Activated CD4-positive, alpha-beta T cell treated with anti-CD3 and anti-CD28 coated beads, Interleukin-2, amount 10 ng/mL, durations not matched to agents 7 days and 5 days (primary cell): ENCODE results near the gene BRINP3. TPM values are rescaled to one million over a fixed set of nuclear protein-coding genes. Genes with fewer than 3 reads are reported as not detected.

Source experiments
- CTCF ChIA-PET: fragments of 350-600 bp; sonication (Branson Sonifier 250); formaldehyde crosslinking; loops from one replicate; lab custom pipeline; 2021; ENCODE audit warnings: antibody characterized with exemption; lab: Charles Lee
- POLR2A ChIA-PET: fragments of 350-600 bp; sonication (Branson Sonifier 250); formaldehyde crosslinking; loops from one replicate; lab custom pipeline; 2021; ENCODE audit warnings: antibody characterized with exemption; lab: Charles Lee
- DNase-seq: peaks from one replicate; pipeline ENCODE4 v3.0.0-alpha.2; 2020
- H3K27ac Mint-ChIP-seq: one replicate; pipeline ENCODE4 v1.8.0; 2021; ENCODE audit warnings: mild to moderate bottlenecking, moderate library complexity, mixed read lengths
- H3K27me3 Mint-ChIP-seq: one replicate; pipeline ENCODE4 v1.8.0; 2021; ENCODE audit warnings: mixed read lengths
- H3K36me3 Mint-ChIP-seq: one replicate; pipeline ENCODE4 v1.8.0; 2021; ENCODE audit warnings: low read depth, mixed read lengths
- H3K4me1 Mint-ChIP-seq: one replicate; pipeline ENCODE4 v1.8.0; 2021; ENCODE audit warnings: mixed read lengths
- H3K4me3 Mint-ChIP-seq: one replicate; pipeline ENCODE4 v1.8.0; 2021; ENCODE audit warnings: mild to moderate bottlenecking, moderate library complexity, mixed read lengths
- H3K9me3 Mint-ChIP-seq: one replicate; pipeline ENCODE4 v1.8.0; 2021; ENCODE audit warnings: mixed read lengths
- total RNA-seq, 2 experiments: library from RNA; stranded (reverse); gene quantifications; one replicate each; pipeline ENCODE4 v1.2.3, GENCODE V29; 2021

Gene BRINP3
- total RNA-seq, 2 experiments from 2014 or later, result not detected

- Mint-ChIP-seq H3K27me3 (no peaks in the 10 kb centered on the region), H3K36me3 (no peaks in the 10 kb centered on the region), H3K9me3 (no peaks in the 10 kb centered on the region), H3K4me3 (no peak overlapping the region), H3K27ac (no peak overlapping the region), H3K4me1 (no peaks in the 10 kb centered on the region)
- DNase-seq, result no peak
- ChIA-PET POLR2A (no interaction called here), CTCF (no interaction called here)
Measured at GRCh38 chr1:190274721-190275120, 202.9 kb downstream of the BRINP3 start.

- Mint-ChIP-seq H3K9me3 (no peaks in the 10 kb centered on the region), H3K4me1 (no peaks in the 10 kb centered on the region), H3K27ac (no peak overlapping the region), H3K27me3 (no peaks in the 10 kb centered on the region), H3K4me3 (no peak overlapping the region), H3K36me3 (no peaks in the 10 kb centered on the region)
- ChIA-PET POLR2A (no interaction called here), CTCF (no interaction called here)
- DNase-seq, result no peak
Measured at GRCh38 chr1:190273161-190273560, 204.5 kb downstream of the BRINP3 start.

- H3K27me3 Mint-ChIP-seq, result no peaks in the 10 kb centered on the region
- no peaks in the 10 kb centered on the region for H3K36me3 Mint-ChIP-seq
- CTCF ChIA-PET, result no interaction called here
- no peaks in the 10 kb centered on the region for H3K4me1 Mint-ChIP-seq
- POLR2A ChIA-PET, result no interaction called here
- H3K27ac Mint-ChIP-seq, result no peak overlapping the region
- H3K9me3 Mint-ChIP-seq, result no peaks in the 10 kb centered on the region
- DNase-seq, result no peak
- no peak overlapping the region for H3K4me3 Mint-ChIP-seq
Measured at GRCh38 chr1:190262538-190262937, 215.1 kb downstream of the BRINP3 start.

GRCh38 chr1:190259424-190259823 lies 218.2 kb downstream of the BRINP3 start:
- no peak for DNase-seq
- H3K4me1 Mint-ChIP-seq, result no peaks in the 10 kb centered on the region
- ChIA-PET POLR2A (no interaction called here), CTCF (no interaction called here)
- no peak overlapping the region for H3K4me3 Mint-ChIP-seq
- no peaks in the 10 kb centered on the region for H3K36me3 Mint-ChIP-seq
- H3K27ac Mint-ChIP-seq, result no peak overlapping the region
- no peaks in the 10 kb centered on the region for H3K9me3 Mint-ChIP-seq
- H3K27me3 Mint-ChIP-seq, result no peaks in the 10 kb centered on the region

GRCh38 chr1:190258003-190258402 lies 219.7 kb downstream of the BRINP3 start:
- no peak overlapping the region for H3K27ac Mint-ChIP-seq
- ChIA-PET POLR2A (no interaction called here), CTCF (no interaction called here)
- H3K36me3 Mint-ChIP-seq, result no peaks in the 10 kb centered on the region
- no peaks in the 10 kb centered on the region for H3K4me1 Mint-ChIP-seq
- DNase-seq, result no peak
- peaks cover 5% of the 10 kb centered on the region for H3K9me3 Mint-ChIP-seq
- no peak overlapping the region for H3K4me3 Mint-ChIP-seq
- no peaks in the 10 kb centered on the region for H3K27me3 Mint-ChIP-seq

- H3K9me3 Mint-ChIP-seq, result peaks cover 5% of the 10 kb centered on the region
- DNase-seq, result no peak
- CTCF ChIA-PET, result no interaction called here
- H3K4me1 Mint-ChIP-seq, result no peaks in the 10 kb centered on the region
- H3K27ac Mint-ChIP-seq, result no peak overlapping the region
- H3K4me3 Mint-ChIP-seq, result no peak overlapping the region
- H3K36me3 Mint-ChIP-seq, result no peaks in the 10 kb centered on the region
- POLR2A ChIA-PET, result no interaction called here
- no peaks in the 10 kb centered on the region for H3K27me3 Mint-ChIP-seq
Measured at GRCh38 chr1:190252046-190252445, 225.6 kb downstream of the BRINP3 start.

GRCh38 chr1:190250368-190250767 lies 227.3 kb downstream of the BRINP3 start:
- H3K27ac Mint-ChIP-seq, result no peak overlapping the region
- ChIA-PET POLR2A (no interaction called here), CTCF (no interaction called here)
- no peaks in the 10 kb centered on the region for H3K36me3 Mint-ChIP-seq
- peaks cover 5% of the 10 kb centered on the region for H3K9me3 Mint-ChIP-seq
- H3K27me3 Mint-ChIP-seq, result no peaks in the 10 kb centered on the region
- no peaks in the 10 kb centered on the region for H3K4me1 Mint-ChIP-seq
- no peak overlapping the region for H3K4me3 Mint-ChIP-seq
- no peak for DNase-seq

GRCh38 chr1:190244406-190244805 lies 233.3 kb downstream of the BRINP3 start:
- CTCF ChIA-PET, result no interaction called here
- Mint-ChIP-seq H3K9me3 (no peaks in the 10 kb centered on the region), H3K27ac (no peak overlapping the region), H3K36me3 (no peaks in the 10 kb centered on the region), H3K4me3 (no peak overlapping the region), H3K27me3 (no peaks in the 10 kb centered on the region), H3K4me1 (no peaks in the 10 kb centered on the region)
- POLR2A ChIA-PET, result no interaction called here
- no peak for DNase-seq

- H3K4me1 Mint-ChIP-seq, result no peaks in the 10 kb centered on the region
- DNase-seq, result no peak
- no peaks in the 10 kb centered on the region for H3K36me3 Mint-ChIP-seq
- no peak overlapping the region for H3K27ac Mint-ChIP-seq
- H3K4me3 Mint-ChIP-seq, result no peak overlapping the region
- ChIA-PET POLR2A (no interaction called here), CTCF (interaction anchor here (0.6 kb wide), 1 partner anchor 237 kb away, joined by 3 read pairs; no protein-coding TSS in a partner anchor)
- no peaks in the 10 kb centered on the region for H3K9me3 Mint-ChIP-seq
- H3K27me3 Mint-ChIP-seq, result no peaks in the 10 kb centered on the region
Measured at GRCh38 chr1:190243056-190243455, 234.6 kb downstream of the BRINP3 start.

- no peaks in the 10 kb centered on the region for H3K27me3 Mint-ChIP-seq
- H3K4me3 Mint-ChIP-seq, result no peak overlapping the region
- H3K27ac Mint-ChIP-seq, result no peak overlapping the region
- H3K9me3 Mint-ChIP-seq, result peaks cover 2% of the 10 kb centered on the region
- ChIA-PET CTCF (no interaction called here), POLR2A (no interaction called here)
- no peaks in the 10 kb centered on the region for H3K4me1 Mint-ChIP-seq
- DNase-seq, result no peak
- H3K36me3 Mint-ChIP-seq, result no peaks in the 10 kb centered on the region
Measured at GRCh38 chr1:190226006-190226405, 251.7 kb downstream of the BRINP3 start.

- CTCF ChIA-PET, result no interaction called here
- POLR2A ChIA-PET, result no interaction called here
- no peaks in the 10 kb centered on the region for H3K36me3 Mint-ChIP-seq
- no peak for DNase-seq
- no peaks in the 10 kb centered on the region for H3K4me1 Mint-ChIP-seq
- no peak overlapping the region for H3K27ac Mint-ChIP-seq
- no peak overlapping the region for H3K4me3 Mint-ChIP-seq
- no peaks in the 10 kb centered on the region for H3K27me3 Mint-ChIP-seq
- H3K9me3 Mint-ChIP-seq, result peaks cover 2% of the 10 kb centered on the region
Measured at GRCh38 chr1:190212450-190212849, 265.2 kb downstream of the BRINP3 start.

GRCh38 chr1:190207733-190208132 lies 269.9 kb downstream of the BRINP3 start:
- no peak for DNase-seq
- Mint-ChIP-seq H3K36me3 (no peaks in the 10 kb centered on the region), H3K9me3 (peaks cover 2% of the 10 kb centered on the region), H3K27me3 (no peaks in the 10 kb centered on the region), H3K4me1 (no peaks in the 10 kb centered on the region), H3K27ac (no peak overlapping the region), H3K4me3 (no peak overlapping the region)
- ChIA-PET CTCF (no interaction called here), POLR2A (no interaction called here)

- ChIA-PET CTCF (no interaction called here), POLR2A (no interaction called here)
Measured at GRCh38 chr1:190205713-190206112, 272.0 kb downstream of the BRINP3 start.

GRCh38 chr1:190196020-190196419 lies 281.6 kb downstream of the BRINP3 start:
- no peaks in the 10 kb centered on the region for H3K27me3 Mint-ChIP-seq
- CTCF ChIA-PET, result interaction anchor here (0.6 kb wide), 1 partner anchor 32 kb away, joined by 5 read pairs; no protein-coding TSS in a partner anchor
- POLR2A ChIA-PET, result no interaction called here

More at GRCh38 chr1:190205713-190206112, 272.0 kb downstream of the BRINP3 start:
- H3K27me3 Mint-ChIP-seq, result no peaks in the 10 kb centered on the region
- no peak overlapping the region for H3K4me3 Mint-ChIP-seq
- no peak for DNase-seq
- H3K4me1 Mint-ChIP-seq, result no peaks in the 10 kb centered on the region
- H3K27ac Mint-ChIP-seq, result no peak overlapping the region
- H3K9me3 Mint-ChIP-seq, result peaks cover 4% of the 10 kb centered on the region
- no peaks in the 10 kb centered on the region for H3K36me3 Mint-ChIP-seq

More at GRCh38 chr1:190196020-190196419, 281.6 kb downstream of the BRINP3 start:
- H3K4me1 Mint-ChIP-seq, result no peaks in the 10 kb centered on the region
- no peaks in the 10 kb centered on the region for H3K36me3 Mint-ChIP-seq
- no peak for DNase-seq
- H3K27ac Mint-ChIP-seq, result no peak overlapping the region
- H3K9me3 Mint-ChIP-seq, result peaks cover 7% of the 10 kb centered on the region
- no peak overlapping the region for H3K4me3 Mint-ChIP-seq
